SW 1271 (cell line): Measurements from ENCODE around the gene NXN.
"Not testable (repeated sequence)": the region's sequence is repeated elsewhere in the genome, so short reads cannot be mapped to it uniquely, and the experiment has no call there.

Source experiments
- DNase-seq, 2 experiments: peaks; one replicate each; lab custom pipeline; 2025; lab: John Stamatoyannopoulos, UW

NXN gene

DNA sequence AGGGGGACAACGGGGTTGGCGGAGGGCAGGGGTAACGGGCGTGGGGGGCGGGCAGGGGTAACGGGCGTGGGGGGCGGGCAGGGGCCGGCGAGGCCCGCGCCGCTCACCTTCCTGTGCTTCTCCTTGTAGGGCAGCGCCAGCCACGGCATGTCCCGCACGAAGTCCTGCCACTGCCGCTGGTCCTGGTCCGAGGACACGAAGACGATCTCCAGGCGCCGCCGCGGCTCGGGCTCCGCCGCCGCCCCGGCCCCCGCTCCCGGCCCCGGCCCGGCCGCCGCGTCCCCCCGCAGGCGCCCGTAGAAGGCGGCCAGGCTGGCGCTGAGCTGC is 401 bp downstream of the NXN start:
- no peak for DNase-seq

DNA sequence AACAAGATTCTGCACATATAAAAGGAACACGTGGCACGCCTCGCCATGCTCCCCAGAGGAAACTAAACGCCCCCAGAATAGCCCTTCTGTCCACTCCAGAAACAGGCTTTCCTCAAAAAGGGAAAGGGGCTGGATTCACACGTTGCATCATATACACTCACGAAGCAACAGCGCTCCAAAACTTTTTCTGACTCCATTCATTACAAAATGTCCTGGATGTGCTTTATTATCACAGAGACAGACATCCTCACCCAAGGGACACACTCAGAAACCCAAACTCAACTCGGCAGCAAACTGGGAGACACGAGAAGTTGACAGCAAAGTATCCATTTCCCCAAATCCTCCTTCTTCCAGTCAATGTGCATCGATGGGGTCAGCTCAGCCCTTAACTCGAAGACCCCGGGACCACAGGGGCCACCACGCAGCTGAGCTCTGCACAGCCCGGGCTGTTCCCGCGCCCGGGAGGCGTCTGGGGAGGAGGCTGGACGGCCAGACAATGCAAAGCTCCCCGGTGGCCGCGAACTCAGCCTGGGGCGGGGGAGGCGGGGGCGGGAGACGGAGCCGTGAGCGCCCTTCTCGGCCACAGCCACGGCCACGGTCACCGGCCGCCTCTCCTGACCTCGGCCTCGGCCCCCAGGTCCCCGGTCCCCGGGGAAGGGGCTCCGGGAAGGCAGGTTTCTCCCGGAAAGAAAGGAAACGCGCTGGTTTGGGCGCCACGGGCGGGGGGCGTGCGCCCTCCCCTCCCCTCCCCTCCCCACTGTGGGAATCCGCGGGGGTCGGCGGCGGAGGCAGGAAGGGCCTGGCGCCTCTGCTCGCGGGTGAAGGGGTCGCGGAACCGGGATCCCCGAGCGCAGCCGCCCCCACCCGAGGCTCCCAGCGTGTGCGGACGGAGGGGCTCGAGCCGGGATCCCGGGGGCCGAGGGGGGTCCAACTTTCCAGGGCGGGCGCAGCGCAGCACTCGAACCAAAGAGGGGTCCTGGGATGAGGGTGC is 1.2 kb downstream of the NXN start:
- DNase-seq: no peak

DNA sequence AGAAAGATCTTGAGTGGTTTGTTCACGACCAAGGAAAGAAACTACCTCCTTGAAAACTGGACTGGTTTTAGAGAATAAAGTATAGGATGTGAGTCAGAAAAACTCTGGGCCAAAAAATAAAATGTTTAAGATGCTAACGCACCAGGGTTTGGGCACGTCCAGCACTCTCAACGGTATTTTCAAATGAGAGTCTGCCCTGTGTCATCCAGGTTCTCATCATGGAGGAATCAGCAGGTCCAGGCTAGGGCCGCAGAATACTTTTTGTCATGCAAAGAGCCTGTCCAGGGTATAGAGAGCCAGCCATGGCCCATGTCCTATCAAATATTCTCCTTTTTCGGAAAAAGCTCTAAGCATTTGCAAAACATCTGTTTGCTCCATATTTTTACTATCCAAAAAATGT is 2.4 kb downstream of the NXN start:
- DNase-seq: no peak

DNA sequence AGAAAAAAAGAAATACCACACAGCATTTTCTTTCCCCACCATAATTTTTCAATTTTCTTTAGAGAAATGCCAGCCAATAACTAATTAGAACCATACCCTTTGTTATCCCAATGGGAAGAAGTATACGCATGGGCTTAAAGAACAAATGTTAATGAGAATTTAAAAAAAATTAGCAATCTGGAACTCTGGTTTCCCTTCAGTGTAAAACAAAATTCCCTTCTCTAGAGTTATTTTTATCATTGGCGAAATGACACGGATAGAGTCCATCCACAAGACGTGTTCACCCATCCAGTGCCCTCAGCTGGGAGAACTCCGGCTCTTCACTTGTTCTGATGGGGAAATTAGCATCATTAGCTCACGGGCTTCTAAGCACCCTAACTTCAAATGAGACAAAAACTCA is 3.3 kb downstream of the NXN start:
- DNase-seq: no peak

DNA sequence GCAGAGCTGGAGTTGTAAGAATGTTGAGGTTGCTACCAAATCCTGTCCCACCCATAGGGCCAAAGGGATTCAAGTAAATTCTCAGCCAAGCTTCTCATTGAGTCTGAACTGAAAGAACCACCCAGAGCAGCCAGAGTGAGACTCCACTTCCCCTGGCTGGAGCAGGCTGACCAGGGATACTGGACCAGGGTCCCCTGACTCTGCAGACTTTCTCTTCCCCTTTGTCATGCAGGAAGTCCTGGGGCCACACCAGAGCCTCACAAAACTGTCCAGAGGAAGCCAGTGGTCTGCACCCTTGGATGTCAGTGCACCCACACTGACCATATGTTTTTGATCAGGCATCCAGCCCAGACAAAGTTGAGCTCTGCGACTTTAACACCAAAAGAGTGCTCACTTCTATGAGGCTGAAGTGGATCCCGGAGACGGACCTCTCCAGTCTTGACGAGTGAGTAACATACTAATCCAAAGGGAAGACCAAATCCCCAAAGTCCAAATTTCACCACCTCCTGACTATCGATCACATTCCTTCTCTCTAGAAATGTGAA is 4.1 kb downstream of the NXN start:
- no peak for DNase-seq

DNA sequence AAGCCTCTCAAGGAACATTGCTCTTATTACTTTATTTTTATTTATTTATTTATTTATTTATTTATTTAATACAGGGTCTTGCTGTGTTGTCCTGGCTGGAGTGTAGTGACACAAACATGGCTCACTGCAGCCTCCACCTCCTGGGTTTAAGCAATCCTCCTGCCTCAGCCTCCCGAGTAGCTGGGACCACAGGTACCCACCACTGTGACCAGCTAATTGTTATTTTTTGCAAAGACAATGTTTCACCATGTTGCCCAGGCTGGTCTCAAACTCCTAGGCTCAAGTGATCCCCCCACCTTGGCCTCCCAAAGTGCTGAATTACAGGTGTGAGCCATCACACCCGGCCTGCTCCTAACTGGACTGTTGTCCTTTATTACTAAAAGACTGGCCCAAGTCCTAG is 4.8 kb downstream of the NXN start:
- not testable (repeated sequence) for DNase-seq

DNA sequence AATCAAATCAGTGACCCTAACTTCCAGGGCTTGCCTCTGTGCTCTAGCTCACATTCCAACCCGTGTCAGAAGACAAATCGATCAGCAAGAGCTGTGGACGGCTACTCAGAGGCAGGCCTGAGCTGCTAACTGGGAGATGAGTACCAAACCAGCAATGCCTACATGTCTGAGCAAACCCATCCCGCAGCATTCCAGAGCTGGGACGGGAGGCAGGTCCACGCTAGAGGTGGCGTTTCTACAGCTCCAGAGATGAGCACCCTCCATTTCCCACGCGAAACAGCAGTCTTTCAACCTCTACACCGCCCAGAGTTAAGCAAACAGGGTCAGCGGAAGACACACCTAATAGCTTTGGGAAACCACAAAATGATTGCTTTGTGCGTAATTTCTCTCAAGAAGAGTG is 6.5 kb downstream of the NXN start:
- no peak for DNase-seq

DNA sequence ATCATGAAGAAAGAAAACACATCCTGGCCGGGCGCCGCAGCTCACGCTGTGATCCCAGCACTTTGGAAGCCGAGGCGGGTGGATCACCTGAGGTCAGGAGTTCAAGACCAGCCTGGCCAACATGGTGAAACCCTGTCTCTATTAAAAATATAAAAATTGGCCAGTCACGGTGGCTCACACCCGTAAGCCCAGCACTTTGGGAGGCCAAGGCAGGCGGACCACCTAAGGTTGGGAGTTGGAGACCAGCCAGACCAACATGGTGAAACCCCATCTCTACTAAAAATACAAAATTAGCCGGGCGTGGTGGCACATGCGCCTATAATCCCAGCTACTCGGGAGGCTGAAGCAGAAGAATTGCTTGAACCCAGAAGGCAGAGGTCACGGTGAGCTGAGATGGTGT is 7.7 kb downstream of the NXN start:
- DNase-seq: not testable (repeated sequence)

DNA sequence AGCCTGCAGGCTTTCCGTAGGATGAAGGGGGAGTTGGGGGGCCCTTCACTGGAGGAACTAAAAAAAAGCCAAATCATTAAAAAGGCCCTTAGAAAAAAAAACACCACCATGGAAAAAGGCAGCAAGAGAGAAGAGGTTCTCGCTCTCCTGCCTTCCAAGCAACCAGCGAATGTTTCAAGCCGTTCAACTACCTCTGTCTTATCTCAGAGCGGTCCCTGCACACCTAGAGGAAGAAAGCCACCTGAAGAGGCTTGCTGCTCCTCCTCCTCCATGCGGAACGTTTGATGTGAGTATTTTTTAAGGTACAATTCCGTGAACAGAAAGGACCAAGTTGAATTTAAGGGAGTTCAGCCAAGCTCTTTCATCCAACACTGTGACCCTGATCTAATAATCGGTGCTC is 9.2 kb downstream of the NXN start:
- DNase-seq: no peak

DNA sequence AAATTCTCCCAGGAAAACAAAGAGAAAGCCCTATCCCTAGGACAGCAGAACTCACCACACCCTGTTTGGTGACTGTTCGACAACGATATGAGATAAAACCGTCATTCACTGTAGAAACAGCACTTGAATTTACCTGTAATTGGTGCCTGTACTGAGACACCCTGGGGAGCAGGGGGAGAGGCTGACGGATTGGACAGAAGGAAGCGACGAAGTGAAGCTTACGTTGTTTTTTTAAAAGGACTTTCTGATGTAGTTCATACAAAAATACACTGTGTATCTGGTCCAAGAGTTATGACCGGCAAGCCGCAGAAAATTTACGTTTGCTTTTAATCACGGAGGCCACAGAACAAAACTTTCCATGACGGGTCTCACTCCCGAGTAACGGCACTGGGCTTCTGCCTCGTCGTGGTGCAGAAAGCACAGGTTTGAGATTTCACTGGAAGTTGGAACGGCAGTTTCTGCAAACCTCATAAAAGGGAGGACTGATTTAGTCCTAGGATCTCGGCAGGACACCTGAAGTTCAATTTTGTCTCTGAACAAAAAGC is 9.7 kb downstream of the NXN start:
- DNase-seq: no peak

DNA sequence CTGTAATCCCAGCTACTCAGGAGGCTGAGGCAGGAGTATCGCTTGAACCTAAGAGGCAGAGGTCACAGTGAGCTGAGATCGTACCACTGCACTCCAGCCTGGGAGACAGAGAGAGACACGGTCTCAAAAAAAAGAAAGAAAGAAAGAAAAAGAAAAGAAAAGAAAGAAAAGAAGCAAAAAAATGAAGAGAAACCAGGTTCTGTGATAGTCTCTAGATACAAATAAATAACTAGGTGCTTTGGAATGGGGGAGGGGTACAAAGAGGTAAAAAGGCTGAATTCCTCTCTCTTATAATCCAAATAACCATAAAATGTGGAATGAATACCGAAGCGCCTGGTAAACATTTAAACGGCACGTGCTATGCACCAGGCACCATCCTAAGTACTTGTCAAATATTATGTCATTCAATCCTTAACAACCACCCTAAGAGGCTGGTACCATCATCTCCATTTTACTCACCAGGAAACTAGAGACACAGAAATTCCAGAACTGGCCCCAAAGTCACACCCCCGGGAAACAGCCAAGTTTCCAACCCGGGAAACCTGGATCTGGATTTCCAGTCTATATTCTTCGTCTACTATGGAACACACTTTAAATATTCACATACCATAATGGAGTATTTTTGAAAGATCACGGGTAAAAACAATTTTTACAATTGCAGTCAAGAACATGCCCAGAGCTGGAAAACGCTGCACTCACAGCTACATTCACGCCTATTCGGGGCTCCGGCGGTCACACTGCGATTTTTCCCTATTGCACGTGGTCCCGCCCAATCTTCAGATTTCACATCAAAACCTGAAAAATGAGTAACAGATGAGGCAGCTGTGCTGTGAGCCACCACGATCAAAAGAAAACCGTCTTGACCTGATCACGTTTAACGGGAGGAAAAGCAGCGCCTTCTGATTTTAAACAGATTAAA is 10.5 kb downstream of the NXN start:
- no peak for DNase-seq

DNA sequence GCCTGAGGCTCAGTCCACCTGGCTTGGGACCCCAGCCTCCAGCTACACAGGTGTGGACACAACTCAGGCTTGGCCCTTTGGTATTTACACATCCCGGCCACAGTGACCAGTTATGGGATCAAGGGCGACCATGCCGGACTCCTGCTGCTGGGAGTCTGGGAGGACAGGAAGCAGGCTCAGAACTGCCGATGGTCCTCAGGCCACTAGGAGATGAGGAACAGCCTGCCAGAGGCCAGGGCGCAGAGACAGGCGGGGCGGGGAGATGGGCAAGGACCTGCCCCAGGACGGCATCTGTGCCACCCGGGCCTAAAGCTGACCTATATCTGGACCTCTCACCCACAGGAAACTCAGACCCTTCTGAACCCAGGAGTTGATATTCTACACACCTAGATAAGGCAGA is 12.5 kb downstream of the NXN start:
- DNase-seq: no peak

DNA sequence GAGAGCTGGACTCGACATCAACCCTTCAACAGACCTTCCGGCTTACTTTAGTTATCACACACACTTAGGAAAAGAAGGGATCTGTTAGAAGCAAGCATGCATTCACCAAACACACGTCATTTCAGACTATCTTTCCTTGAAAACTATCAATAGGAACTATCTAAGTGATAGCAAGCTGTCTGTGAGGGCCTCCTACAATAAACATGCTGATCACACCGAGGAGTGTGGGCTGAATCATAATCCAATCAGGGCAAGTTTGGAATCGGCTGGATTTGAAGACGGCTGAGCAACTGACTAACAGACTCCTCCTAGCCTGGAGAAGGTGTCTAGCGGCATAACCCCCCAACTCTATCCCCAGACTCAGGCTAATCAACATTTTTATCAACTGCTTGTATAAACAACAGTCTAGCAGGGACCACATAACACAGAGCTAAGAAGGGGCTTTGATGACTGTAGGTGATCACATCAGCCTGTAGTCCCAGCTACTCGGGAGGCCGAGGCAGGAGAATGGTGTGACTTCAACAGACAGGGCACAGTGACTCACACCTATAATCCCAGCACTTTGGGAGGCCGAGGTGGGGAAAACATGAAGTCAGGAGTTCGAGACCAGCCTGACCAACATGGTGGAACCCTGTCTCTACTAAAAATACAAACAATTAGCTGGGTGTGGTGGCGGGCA is 14.1 kb downstream of the NXN start:
- no peak for DNase-seq

DNA sequence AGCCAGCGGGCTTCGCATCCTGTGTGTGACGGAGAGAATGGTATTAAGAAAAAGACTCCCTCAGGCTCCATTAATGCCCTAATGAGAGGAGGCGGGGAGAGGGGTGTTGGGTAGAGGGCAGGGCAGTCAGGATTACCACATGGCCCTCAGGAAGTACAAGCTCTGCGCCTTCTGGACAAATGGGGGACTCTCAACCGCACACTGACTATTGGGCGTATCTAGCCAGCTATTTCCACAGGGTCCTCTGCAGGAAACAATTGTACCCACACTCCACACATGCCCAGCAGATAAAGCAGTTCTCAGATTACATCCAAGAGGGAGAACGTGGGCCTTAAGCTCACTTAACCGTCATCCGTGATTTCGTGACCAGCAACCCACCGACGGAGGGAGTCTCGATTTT is 14.7 kb downstream of the NXN start:
- DNase-seq: no peak

DNA sequence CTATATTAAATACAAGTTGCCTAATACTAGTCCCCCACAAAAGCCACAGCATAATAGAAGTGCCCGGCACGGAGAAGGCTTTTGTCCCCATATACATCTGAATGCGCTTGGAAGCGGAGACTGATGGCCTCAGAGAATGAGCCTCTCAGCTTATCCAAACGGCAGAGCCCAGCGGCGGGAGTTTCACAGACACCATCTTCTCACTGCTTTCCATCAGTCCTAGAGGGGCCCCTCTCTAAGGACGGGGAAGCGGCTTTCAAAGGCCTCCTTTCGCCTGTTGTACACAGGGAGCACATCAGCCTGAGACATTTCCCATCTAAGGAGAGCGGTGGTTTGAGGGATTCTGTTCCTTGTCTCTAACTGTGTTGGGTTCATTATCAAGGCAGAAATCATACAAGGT is 16.9 kb downstream of the NXN start:
- DNase-seq: no peak

DNA sequence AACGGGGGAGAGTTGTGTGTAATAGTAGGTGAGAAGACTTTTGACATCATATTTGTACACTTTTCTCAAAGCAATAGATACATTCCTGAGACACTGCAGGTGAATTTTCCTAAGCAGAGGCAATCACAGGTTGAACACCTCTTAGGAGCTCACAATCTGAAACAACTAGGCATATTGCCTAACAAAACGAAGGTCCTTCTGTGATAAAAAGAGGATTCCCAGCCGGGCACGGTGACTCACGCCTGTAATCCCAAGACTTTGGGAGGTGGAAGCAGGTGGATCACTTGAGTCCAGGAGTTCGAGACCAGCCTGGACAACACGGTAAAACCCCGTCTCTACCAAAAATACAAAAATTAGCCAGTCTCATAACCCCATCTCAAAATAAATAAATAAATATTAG is 17.4 kb downstream of the NXN start:
- DNase-seq: no peak

DNA sequence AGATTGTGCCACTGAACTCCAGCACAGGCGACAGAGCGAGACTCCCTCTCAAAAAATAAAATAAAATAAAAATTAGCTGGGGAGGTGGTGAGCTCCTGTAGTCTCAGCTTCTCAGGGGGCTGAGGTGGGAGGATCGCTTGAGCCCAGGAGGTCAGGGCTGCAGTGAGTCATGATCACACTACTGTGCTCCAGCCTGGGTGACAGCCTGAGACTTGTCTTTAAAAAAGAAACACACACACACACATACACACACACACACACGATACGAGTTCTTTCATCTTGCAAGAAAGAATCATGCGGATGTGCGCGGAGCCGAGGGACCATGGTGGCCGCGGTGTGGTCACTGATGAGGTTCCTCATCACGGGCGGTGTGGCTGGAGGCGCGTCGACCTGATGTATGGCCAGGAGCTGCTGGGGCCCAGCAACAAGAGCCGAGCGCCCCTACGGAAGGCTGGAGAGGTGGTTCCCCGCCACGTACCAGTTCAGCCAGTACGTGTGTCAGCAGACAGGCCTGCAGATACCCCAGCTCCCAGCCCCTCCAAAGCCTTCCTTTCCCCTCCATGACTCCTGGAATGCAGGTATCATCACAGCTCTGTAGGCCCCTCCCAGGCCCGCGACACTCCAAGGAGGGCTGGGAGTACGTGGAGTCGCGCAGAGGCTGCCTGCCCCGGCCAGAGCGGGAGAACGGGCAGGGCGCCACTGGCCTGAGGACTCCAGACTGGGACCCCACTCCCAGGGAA is 20.7 kb downstream of the NXN start:
- no peak for DNase-seq

DNA sequence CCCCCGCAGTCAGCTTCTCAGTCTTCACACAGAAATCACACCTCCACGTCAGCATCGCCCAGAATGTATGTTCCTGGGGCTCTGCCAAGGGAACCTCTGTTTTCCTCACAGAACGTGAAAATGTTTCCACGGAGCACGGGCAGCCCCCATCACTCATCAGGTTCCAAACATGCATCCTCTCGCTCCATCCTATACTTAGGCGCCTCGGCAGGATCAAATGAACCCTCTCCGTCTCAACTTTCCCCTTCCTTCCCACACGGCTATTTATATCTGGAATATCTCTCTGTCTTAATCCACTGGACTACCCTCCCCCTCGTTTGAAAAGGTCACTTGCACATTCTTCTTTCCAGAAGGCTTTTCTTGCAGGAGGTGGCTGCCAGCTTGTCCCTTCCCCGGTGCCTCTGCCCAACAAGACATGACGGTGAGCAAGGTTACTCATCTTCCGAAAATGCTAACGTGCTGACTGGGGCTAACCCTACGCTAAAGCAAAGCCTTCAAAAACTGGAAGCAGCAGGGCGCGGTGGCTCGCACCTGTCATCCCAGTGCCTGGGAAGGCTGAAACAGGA is 21.6 kb downstream of the NXN start:
- no peak for DNase-seq

DNA sequence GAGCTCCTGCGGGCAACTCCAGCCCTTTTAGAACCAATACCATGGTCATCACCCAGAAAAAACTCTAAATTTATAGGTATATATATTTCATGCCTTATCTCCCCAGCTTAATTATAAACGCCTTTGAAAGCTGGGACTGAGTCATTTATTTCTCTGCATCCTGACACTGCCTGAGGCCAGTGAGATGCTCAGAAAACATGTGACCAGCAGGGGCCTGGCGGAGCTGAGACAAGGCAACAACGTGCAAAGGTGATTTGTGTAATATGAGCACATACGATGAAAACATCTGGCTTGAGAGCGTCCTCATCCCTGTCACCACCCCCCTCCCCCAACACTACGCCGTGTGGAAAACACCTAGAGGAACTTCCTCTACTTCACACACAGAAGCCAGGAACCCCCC is 22.7 kb downstream of the NXN start:
- no peak for DNase-seq

DNA sequence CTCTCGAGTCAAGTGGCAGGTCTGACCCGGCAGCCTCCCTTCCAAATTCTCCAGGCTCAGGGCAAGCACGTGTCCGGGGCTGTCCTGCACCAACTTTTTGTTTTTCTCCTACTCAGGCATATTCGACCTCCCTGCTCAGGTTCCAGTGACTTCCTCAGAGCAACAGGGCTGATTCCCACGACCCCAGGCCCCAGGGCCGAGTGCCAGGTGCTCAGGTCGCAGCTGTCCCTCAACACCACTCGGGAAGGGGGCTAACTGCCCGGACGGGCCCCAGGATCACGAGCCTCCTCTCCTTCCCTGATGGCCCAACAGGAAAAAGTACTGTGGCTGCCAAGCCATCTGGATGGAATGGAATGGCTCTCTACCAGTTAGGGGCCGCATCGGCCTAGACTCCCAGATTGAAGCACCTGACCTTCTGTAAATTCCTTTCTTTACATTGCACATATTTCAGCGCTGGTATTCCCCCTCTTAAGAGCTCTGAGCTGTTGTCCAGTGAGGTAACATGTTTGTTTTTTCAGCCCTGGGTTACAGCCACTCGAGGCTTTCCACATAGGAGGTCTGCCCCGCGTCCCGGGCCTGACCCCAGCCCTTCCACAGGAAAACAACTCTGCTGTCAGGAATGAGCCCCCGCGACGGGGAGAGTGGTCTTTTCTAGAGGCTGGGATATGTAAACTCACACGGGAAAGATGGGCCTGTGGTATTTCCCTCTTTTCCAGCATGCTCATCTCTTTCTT is 25.0 kb downstream of the NXN start:
- no peak for DNase-seq
